Measurements from ENCODE around the gene MLLT3.

DNA sequence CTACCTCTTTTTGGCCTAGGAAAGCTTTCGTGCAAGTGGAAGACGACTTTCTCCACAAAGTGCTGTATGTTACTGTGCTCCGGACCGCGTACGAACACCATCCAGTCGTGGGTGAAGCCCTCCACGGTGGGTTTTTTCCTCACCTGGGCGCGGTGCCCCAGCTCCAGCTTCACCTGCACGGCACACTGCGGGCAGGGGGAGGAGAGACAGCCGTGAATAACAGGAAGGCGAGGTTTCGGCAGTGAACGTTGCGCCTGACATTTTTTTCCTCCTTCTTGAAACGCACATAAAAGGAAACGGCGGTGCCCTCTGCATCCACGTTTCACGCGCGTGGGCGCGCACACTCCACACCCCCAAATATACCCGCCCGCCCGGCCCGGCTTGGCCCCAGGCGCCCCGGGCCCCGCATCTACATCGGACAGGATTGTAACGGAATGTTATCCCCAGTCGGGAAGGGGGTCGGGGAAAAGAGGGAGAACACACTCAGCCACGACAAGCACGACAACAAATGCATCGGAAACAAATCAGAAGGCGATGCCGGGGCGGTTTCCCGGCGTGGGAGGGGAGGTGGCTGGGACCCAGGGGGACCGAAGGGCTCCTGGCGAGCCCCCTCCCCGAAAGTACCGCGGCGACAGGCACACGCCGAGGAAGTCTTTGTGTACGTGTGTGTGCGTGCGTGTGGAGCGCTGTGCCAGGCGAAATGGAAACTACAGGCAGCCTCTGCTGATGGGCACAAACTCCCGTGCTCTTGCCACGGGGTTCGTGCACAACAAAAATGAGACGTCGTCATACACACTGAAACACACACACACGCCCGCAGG, 1.4 kb downstream of the MLLT3 start:
- TF ChIP-seq, protein P1, sequence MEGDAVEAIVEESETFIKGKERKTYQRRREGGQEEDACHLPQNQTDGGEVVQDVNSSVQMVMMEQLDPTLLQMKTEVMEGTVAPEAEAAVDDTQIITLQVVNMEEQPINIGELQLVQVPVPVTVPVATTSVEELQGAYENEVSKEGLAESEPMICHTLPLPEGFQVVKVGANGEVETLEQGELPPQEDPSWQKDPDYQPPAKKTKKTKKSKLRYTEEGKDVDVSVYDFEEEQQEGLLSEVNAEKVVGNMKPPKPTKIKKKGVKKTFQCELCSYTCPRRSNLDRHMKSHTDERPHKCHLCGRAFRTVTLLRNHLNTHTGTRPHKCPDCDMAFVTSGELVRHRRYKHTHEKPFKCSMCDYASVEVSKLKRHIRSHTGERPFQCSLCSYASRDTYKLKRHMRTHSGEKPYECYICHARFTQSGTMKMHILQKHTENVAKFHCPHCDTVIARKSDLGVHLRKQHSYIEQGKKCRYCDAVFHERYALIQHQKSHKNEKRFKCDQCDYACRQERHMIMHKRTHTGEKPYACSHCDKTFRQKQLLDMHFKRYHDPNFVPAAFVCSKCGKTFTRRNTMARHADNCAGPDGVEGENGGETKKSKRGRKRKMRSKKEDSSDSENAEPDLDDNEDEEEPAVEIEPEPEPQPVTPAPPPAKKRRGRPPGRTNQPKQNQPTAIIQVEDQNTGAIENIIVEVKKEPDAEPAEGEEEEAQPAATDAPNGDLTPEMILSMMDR (IDR thresholded peaks at IDR 0.05): no peak
- TF ChIP-seq POLR2AphosphoS5 (IDR thresholded peaks at IDR 0.05): peak; percentile 3

Data from prostate gland (tissue), 2 donors.